Ureter (tissue), 1 donor: ENCODE results near the gene GTF2IRD2. TPM values are rescaled to one million over a fixed set of nuclear protein-coding genes. Genes with fewer than 3 reads are reported as not detected.
"Not testable (repeated sequence)": the region's sequence is repeated elsewhere in the genome, so short reads cannot be mapped to it uniquely, and the experiment has no call there.

ENCODE experiments used
- DNase-seq: peaks from one replicate; pipeline ENCODE4 v3.0.0-alpha.2; 2020; ENCODE audit warnings: low spot score
- total RNA-seq: library from RNA; stranded (reverse); gene quantifications from one replicate; pipeline ENCODE4 v1.2.4, GENCODE V29; 2023
- donor health status: DM: yes; HTN: yes; CAD: no.

Gene GTF2IRD2
- total RNA-seq, 1 donor from 2014 or later = 45.5 TPM

- DNase-seq = peak; percentile 97
Observed at GRCh38 chr7:74788369-74789150, 62.8 kb downstream of the GTF2IRD2 start.

GRCh38 chr7:74783595-74783994 lies 67.8 kb downstream of the GTF2IRD2 start:
- DNase-seq = not testable (repeated sequence)

DNA sequence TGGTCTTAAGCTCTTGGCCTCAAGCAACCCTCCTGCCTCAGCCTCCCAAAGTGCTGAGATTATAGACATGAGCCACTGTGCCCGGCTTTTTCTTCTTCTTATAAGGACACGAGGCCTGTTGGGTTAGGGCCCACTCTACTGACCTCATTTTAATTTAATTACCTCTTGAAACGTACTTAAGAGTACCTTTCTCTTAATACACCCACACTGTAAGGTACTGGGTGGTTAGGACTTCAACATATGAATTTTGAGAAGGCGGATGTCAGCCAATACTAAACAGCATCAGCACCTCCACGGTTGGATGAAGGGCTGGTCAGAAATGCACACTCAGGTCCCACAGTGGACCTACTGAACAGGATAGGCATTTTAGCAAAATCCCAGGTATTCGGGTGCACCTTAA lies 69.7 kb downstream of the GTF2IRD2 start:
- DNase-seq = not testable (repeated sequence)

- not testable (repeated sequence) for DNase-seq
Observed at GRCh38 chr7:74779053-74779452, 72.4 kb downstream of the GTF2IRD2 start.

- not testable (repeated sequence) for DNase-seq
Observed at GRCh38 chr7:74775111-74775510, 76.3 kb downstream of the GTF2IRD2 start.

- DNase-seq = not testable (repeated sequence)
Observed at GRCh38 chr7:74773760-74774750, 77.3 kb downstream of the GTF2IRD2 start, which contains the start of gene NCF1. Gene NCF1, plus strand, starts transcription at chr7:74774011. Its CDS starts 21 bp downstream, at chr7:74774032.

GRCh38 chr7:74772093-74772492 lies 79.3 kb downstream of the GTF2IRD2 start:
- DNase-seq = not testable (repeated sequence)

GRCh38 chr7:74770062-74770461 lies 81.3 kb downstream of the GTF2IRD2 start:
- DNase-seq = not testable (repeated sequence)

DNA sequence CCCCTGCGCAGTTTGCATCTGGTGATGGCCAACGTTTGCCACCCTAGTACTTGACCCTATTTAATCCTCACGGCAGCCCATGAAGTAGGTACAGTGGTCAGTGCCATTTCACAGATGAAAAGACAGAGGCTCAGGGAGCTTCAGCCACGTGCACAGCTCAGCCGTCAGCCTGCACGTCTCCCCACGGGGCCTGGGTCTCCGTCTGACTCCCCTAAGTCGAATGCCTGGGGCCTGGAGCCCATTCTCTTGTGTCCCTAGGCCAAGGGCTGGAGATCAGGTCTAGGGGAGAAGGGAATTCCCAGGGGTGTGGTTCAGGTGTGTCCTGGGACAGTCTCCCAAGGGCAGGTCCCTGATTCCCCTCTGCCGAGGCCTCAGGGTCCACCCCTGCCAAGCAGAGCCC lies 84.4 kb downstream of the GTF2IRD2 start:
- not testable (repeated sequence) for DNase-seq

DNA sequence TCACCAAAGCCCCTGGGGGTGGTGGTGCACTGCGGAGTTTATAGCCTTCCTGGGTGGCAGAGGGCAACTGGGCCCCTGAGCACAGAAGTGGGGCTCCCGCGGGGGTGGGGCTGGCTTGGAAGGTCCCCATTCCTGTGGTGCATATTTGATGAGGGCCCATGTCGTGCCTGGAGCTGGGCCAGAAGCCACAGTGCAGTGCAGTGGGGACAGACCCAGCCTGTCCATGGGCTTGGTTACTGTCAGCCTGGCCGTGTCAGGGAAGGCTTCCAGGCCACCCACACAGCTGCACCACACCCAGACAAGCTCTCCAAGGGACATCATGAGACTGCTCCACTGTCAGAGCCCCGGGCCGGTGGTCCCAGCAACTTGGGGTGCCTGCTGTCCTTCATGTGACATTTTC lies 84.9 kb downstream of the GTF2IRD2 start:
- DNase-seq = not testable (repeated sequence)

DNA sequence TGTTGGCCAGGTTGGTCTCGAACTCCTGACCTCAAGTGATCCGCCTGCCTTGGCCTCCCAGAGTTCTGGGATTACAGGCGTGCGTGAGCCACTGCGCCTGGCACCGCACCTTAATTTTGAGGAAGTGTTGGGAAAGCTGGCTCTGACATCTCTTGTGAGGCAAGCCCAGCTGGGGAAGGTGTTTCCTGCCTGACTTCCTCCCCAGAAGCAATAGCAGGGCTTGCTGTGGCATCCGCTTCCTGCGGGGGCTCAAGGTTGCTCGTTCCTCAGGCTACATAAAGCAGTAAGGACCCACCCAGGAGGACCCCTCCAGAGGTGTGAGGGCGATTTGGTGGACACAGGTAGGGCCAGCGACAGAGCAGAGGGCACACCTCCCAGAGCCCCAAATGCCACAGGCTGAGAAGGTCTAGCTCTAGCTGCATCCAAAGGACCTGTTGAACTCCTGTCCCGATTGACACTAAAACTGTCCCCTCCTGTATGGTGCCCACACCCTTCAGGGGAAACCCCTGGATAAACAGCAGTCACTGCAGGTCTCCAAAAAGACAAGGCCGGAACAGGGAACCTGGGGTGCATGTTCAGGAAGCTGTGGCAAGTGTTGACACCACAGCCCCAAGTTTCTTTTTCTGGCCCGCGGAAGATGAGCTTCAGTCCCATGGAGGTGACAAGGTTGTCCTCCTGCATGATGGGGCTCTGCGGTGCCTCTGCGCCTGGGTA lies 86.0 kb downstream of the GTF2IRD2 start:
- DNase-seq = not testable (repeated sequence)

DNA sequence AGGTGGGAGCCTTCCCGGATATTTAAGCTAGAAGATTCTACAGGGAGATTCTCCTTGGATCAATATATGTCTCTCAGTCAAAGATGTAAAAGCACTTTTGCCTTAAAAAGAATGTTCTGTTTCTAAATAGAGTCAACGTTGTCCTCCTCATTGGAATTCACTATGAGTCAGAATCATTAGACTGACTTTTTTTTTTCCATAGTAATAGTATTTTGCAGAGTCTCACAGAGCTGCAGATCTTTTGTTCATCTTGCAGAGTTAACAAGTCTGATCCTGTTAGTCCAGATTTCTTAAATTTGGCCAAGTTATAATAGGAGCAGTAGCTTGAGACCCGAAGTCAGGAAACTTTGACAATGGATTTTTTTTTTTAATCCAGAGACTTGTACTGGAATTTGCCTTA lies 92.4 kb downstream of the GTF2IRD2 start:
- not testable (repeated sequence) for DNase-seq

- not testable (repeated sequence) for DNase-seq
Observed at GRCh38 chr7:74758268-74758667, 93.1 kb downstream of the GTF2IRD2 start.

- DNase-seq = not testable (repeated sequence)
Observed at GRCh38 chr7:74756673-74757072, 94.7 kb downstream of the GTF2IRD2 start.

- DNase-seq = not testable (repeated sequence)
Observed at GRCh38 chr7:74753921-74754482, 97.4 kb downstream of the GTF2IRD2 start.

Other genes with a start within 250 kb of the GTF2IRD2 start
- gene GTF2I, start 193.9 kb downstream of the GTF2IRD2 start, total RNA-seq = 277 TPM
- 1.9 TPM for gene NCF1, start 77.6 kb downstream of the GTF2IRD2 start, total RNA-seq
- gene CASTOR2, start 113.1 kb upstream of the GTF2IRD2 start, total RNA-seq = 5.2 TPM
- 33.8 TPM for gene RCC1L, start 222.2 kb upstream of the GTF2IRD2 start, total RNA-seq
- 74.9 TPM for gene GTF2IRD2B, start 241.0 kb upstream of the GTF2IRD2 start, total RNA-seq